Endothelial cell of umbilical vein (primary cell): ENCODE data around the gene ITPR1. TPM values are rescaled to one million over a fixed set of nuclear protein-coding genes. Genes with fewer than 3 reads are reported as not detected.

Experiments
- BruUV-seq: library from RNA; stranded (reverse); fragments of 400-500 nt; replicated peaks from 2 replicates; lab custom pipeline; 2021; lab: Mats Ljungman, UMichigan
- CTCF ChIA-PET: fragments of 300-600, 350-600 bp; sonication (Branson Sonifier 250); formaldehyde crosslinking; loops from one replicate; lab custom pipeline; 2021; ENCODE audit warnings: antibody characterized with exemption, inconsistent platforms; lab: Charles Lee
- POLR2A ChIA-PET: fragments of 300-600, 350-600 bp; sonication (Branson Sonifier 250); formaldehyde crosslinking; loops from one replicate; lab custom pipeline; 2021; ENCODE audit warnings: antibody characterized with exemption, inconsistent platforms; lab: Charles Lee
- DNase-seq: peaks from one replicate; pipeline ENCODE4 v3.0.0-alpha.2; 2011; ENCODE audit warnings: low read depth, low spot score
- FAIRE-seq: peaks from 2 replicates; lab custom pipeline; 2011; peaks lifted over from hg19 to GRCh38; lab: Jason Lieb, UNC
- H2AFZ ChIP-seq: 2 replicates; pipeline ENCODE4 v1.6.0; 2012; ENCODE audit warnings: low read depth, low read length, control low read depth, inconsistent platforms
- H3K27ac ChIP-seq: 2 replicates; pipeline ENCODE4 v1.5.1; 2011; ENCODE audit warnings: low read depth, mild to moderate bottlenecking, control low read depth, low read length, moderate library complexity; ENCODE audit not compliant: insufficient read depth
- H3K27me3 ChIP-seq, 2 experiments: 2 replicates each; pipeline versions ENCODE4 v1.6.0 to v1.6.1; 2011; ENCODE audit warnings: low read length in 2 of 2, mixed read lengths in 1 of 2; ENCODE audit not compliant: control insufficient read depth in 2 of 2, insufficient read depth in 2 of 2
- H3K36me3 ChIP-seq, 2 experiments: 2 replicates in 1 of 2; 3 replicates in 1 of 2; pipeline ENCODE4 v1.5.1; 2011; ENCODE audit warnings: low read length in 2 of 2, mild to moderate bottlenecking in 1 of 2, moderate library complexity in 1 of 2; ENCODE audit not compliant: control insufficient read depth in 2 of 2, insufficient read depth in 2 of 2; ENCODE audit errors: extremely low read depth in 1 of 2
- H3K4me1 ChIP-seq: 3 replicates; pipeline ENCODE4 v1.5.1; 2011; ENCODE audit warnings: mild to moderate bottlenecking, low read length; ENCODE audit not compliant: control insufficient read depth, insufficient read depth; ENCODE audit errors: extremely low read depth
- H3K4me2 ChIP-seq: 2 replicates; pipeline ENCODE4 v1.6.1; 2011; ENCODE audit warnings: low read length, control low read depth, mixed read lengths; ENCODE audit not compliant: insufficient read depth
- H3K4me3 ChIP-seq, 3 experiments: fragments of 200-600 bp in 1 of 3; sonication (generic), shearing (Covaris generic) in 1 of 3; replicated peaks in 1 of 3; 2 replicates each; pipeline ENCODE4 v1.5.1; 2011 to 2016; ENCODE audit warnings: control low read depth in 3 of 3, low read length in 3 of 3, mild to moderate bottlenecking in 2 of 3, inconsistent platforms in 1 of 3, low read depth in 1 of 3, moderate library complexity in 1 of 3; ENCODE audit not compliant: insufficient read depth in 1 of 3
- H3K79me2 ChIP-seq: 2 replicates; pipeline ENCODE4 v1.6.0; 2012; ENCODE audit warnings: low read length, inconsistent platforms; ENCODE audit not compliant: control insufficient read depth, insufficient read depth
- H3K9ac ChIP-seq: replicated peaks from 2 replicates; pipeline ENCODE3; 2011; ENCODE audit warnings: low read length, control low read depth; ENCODE audit not compliant: insufficient read depth; ENCODE audit errors: extremely low read depth
- H3K9me1 ChIP-seq: replicated peaks from 3 replicates; pipeline ENCODE4 v1.6.0; 2011; ENCODE audit warnings: mild to moderate bottlenecking, low read length; ENCODE audit not compliant: control insufficient read depth, insufficient read depth; ENCODE audit errors: extremely low read depth
- H3K9me3 ChIP-seq: replicated peaks from 2 replicates; pipeline ENCODE4 v1.5.1; 2012; ENCODE audit warnings: low read length, inconsistent platforms; ENCODE audit not compliant: control insufficient read depth, insufficient read depth
- H4K20me1 ChIP-seq: replicated peaks from 2 replicates; pipeline ENCODE3; 2011; ENCODE audit warnings: mild to moderate bottlenecking, low read length; ENCODE audit not compliant: control insufficient read depth, insufficient read depth; ENCODE audit errors: extremely low read depth
- EZH2 ChIP-seq: IDR thresholded peaks from 2 replicates; pipeline ENCODE4 v1.6.1; 2012; ENCODE audit warnings: borderline replicate concordance, low read depth, mild to moderate bottlenecking, moderate library complexity, low read length, inconsistent platforms; ENCODE audit not compliant: severe bottlenecking
- FOS ChIP-seq: IDR thresholded peaks from 2 replicates; pipeline ENCODE4 v1.6.1; 2011; ENCODE audit warnings: mild to moderate bottlenecking, low read length, moderate library complexity, borderline replicate concordance; ENCODE audit not compliant: insufficient read depth
- GATA2 ChIP-seq: IDR thresholded peaks from 2 replicates; pipeline ENCODE4 v1.7.0; 2011; ENCODE audit warnings: low read depth, mild to moderate bottlenecking, moderate library complexity, mixed read lengths, low read length; ENCODE audit not compliant: insufficient read length, insufficient read depth
- JUN ChIP-seq: IDR thresholded peaks from 2 replicates; pipeline ENCODE4 v1.6.1; 2011; ENCODE audit warnings: borderline replicate concordance, low read depth; ENCODE audit not compliant: insufficient read length, insufficient read depth
- MYC ChIP-seq: IDR thresholded peaks from one replicate; pipeline ENCODE4 v1.6.1; 2011; ENCODE audit warnings: mild to moderate bottlenecking, low read depth, low read length
- POLR2A ChIP-seq: IDR thresholded peaks from 2 replicates; pipeline ENCODE4 v1.6.1; 2012; ENCODE audit warnings: low read depth, mild to moderate bottlenecking, control low read depth, low read length
- POLR2AphosphoS5 ChIP-seq: IDR thresholded peaks from 2 replicates; pipeline ENCODE4 v1.6.1; 2012; ENCODE audit warnings: low read depth, mild to moderate bottlenecking, control low read depth, low read length, moderate library complexity; ENCODE audit not compliant: insufficient read depth
- dilution Hi-C: fragments of 300-500 bp; cut with MboI; formaldehyde crosslinking; loops from one replicate; pipeline ENCODE4 v1.15.0; 2019; ENCODE audit warnings: low sequenced_read_pairs; ENCODE audit not compliant: extremely low pct_ligation_motif_present
- intact Hi-C: fragments of 100-400 bp; cut with micrococcal nuclease; formaldehyde crosslinking; loops from one replicate; pipeline ENCODE4 v1.10.0; 2022
- polyA plus RNA-seq, 4 experiments: library from polyadenylated mRNA; depleted of rRNA in 3 of 4; stranded (reverse) in 3 of 4; unstranded in 1 of 4; fragments of >200 nt; gene quantifications; 2 replicates each; pipeline versions ENCODE4 v1.2.1 to v1.2.3, GENCODE V29; 2011 to 2012; ENCODE audit warnings: missing spikeins in 1 of 4
- total RNA-seq: library from RNA; stranded (reverse); gene quantifications from 2 replicates; pipeline ENCODE4 v1.2.3, GENCODE V29; 2021
- TF ChIP-seq, protein P1 (sequence below), 2 donors: IDR thresholded peaks; 1 replicate in 1 of 2; 2 replicates in 1 of 2; pipeline ENCODE4 v1.5.1; 2011; ENCODE audit warnings: low read length in 2 of 2, mild to moderate bottlenecking in 2 of 2, moderate library complexity in 2 of 2, control low read depth in 1 of 2, inconsistent platforms in 1 of 2, low read depth in 1 of 2; ENCODE audit not compliant: insufficient read depth in 1 of 2; ENCODE audit errors: extremely low read depth in 1 of 2
- TF ChIP-seq, protein P2 (sequence below): IDR thresholded peaks from 2 replicates; pipeline ENCODE4 v1.6.1; 2011; ENCODE audit not compliant: insufficient read depth, insufficient read length

Gene ITPR1
- total and polyA plus RNA-seq, 2 donors (not counting 3 experiments of a cell fraction or from before 2014, with no cell fraction given): 5.1 to 16.1 TPM

DNA sequence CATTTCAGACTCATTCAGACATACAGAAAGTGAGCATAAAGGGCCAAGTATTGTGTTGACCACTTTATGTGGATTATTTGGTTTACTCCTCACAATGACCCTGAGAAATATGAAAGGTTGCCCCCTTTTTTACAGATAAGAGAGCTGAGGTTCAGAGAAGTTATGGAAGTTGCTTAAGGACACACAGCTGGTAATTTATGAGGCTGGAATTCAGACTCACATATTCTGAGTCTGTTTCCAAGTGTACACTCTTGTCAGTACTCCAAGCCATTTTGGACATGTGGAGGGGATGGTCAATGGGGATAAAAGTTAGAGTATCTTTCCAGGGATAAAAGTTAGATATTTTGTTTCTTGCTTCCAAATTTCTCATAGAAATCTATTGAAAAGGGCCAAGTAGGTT lies 15.9 kb downstream of the ITPR1 start:
- no peaks in the 10 kb centered on the region for H3K79me2 ChIP-seq
- no peaks in the 10 kb centered on the region for H4K20me1 ChIP-seq
- peaks cover 3% of the 10 kb centered on the region for H3K4me1 ChIP-seq
- no peak for FAIRE-seq
- no peak overlapping the region for H3K4me2 ChIP-seq
- H3K27me3 ChIP-seq: no peaks in the 10 kb centered on the region
- TF ChIP-seq GATA2 (no peak), POLR2A (no peak), MYC (no peak), JUN (no peak), EZH2 (no peak), FOS (no peak), POLR2AphosphoS5 (no peak)
- TF ChIP-seq, protein P1, sequence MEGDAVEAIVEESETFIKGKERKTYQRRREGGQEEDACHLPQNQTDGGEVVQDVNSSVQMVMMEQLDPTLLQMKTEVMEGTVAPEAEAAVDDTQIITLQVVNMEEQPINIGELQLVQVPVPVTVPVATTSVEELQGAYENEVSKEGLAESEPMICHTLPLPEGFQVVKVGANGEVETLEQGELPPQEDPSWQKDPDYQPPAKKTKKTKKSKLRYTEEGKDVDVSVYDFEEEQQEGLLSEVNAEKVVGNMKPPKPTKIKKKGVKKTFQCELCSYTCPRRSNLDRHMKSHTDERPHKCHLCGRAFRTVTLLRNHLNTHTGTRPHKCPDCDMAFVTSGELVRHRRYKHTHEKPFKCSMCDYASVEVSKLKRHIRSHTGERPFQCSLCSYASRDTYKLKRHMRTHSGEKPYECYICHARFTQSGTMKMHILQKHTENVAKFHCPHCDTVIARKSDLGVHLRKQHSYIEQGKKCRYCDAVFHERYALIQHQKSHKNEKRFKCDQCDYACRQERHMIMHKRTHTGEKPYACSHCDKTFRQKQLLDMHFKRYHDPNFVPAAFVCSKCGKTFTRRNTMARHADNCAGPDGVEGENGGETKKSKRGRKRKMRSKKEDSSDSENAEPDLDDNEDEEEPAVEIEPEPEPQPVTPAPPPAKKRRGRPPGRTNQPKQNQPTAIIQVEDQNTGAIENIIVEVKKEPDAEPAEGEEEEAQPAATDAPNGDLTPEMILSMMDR (IDR thresholded peaks at IDR 0.05; ENCODE audit: extremely low read depth in 1 of 2, insufficient read depth in 1 of 2, low read depth in 1 of 2, low read length in 2 of 2): no peak
- TF ChIP-seq, protein P2, sequence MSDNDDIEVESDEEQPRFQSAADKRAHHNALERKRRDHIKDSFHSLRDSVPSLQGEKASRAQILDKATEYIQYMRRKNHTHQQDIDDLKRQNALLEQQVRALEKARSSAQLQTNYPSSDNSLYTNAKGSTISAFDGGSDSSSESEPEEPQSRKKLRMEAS: no peak
- no peaks in the 10 kb centered on the region for H3K9me3 ChIP-seq
- no peak overlapping the region for H2AFZ ChIP-seq
- H3K9ac ChIP-seq: no peak overlapping the region
- ChIA-PET POLR2A (no interaction called here), CTCF (interaction anchor here (1.0 to 3.5 kb wide), 3 partner anchors 10 to 158 kb away, joined by 3 to 10 read pairs (median 4); no protein-coding TSS in a partner anchor)
- no peaks in the 10 kb centered on the region for H3K9me1 ChIP-seq
- no peak overlapping the region for H3K27ac ChIP-seq
- H3K4me3 ChIP-seq: no peak overlapping the region
- H3K36me3 ChIP-seq: no peaks in the 10 kb centered on the region
- dilution Hi-C loops (no loop called here), intact Hi-C loops (no loop called here)
- DNase-seq: no peak
- no TSS peak for BruUV-seq
